ENCODE results near the gene GNPDA2.
A peak's percentile ranks its signal among the peaks of the same experiment; 100 is the strongest.

GNPDA2 gene

GRCh38 chr4:44684648-44685047 is 41.7 kb downstream of the GNPDA2 start:
- no peak for DNase-seq

- no peak for DNase-seq
Measured at GRCh38 chr4:44679060-44679459, 47.3 kb downstream of the GNPDA2 start.

GRCh38 chr4:44678094-44679041 is 48.0 kb downstream of the GNPDA2 start, which contains the start of gene GUF1:
TSS of gene GUF1 (plus strand) at chr4:44678420. CDS start at chr4:44678623, 203 bp downstream.
- DNase-seq: peak; percentile 95

GRCh38 chr4:44675366-44675765 is 51.0 kb downstream of the GNPDA2 start:
- DNase-seq: no peak

GRCh38 chr4:44674471-44674870 is 51.9 kb downstream of the GNPDA2 start:
- no peak for DNase-seq

- DNase-seq: no peak
Measured at GRCh38 chr4:44671636-44672035, 54.7 kb downstream of the GNPDA2 start.

- no peak for DNase-seq
Measured at GRCh38 chr4:44670506-44671199, 55.7 kb downstream of the GNPDA2 start.

- DNase-seq: no peak
Measured at GRCh38 chr4:44668526-44668925, 57.8 kb downstream of the GNPDA2 start.

GRCh38 chr4:44663539-44664263 is 62.7 kb downstream of the GNPDA2 start:
- DNase-seq: no peak

GRCh38 chr4:44662623-44663005 is 63.7 kb downstream of the GNPDA2 start:
- no peak for DNase-seq

GRCh38 chr4:44661940-44662622 is 64.3 kb downstream of the GNPDA2 start:
- no peak for DNase-seq

GRCh38 chr4:44660396-44660795 is 66.0 kb downstream of the GNPDA2 start:
- no peak for DNase-seq

GRCh38 chr4:44652002-44652401 is 74.4 kb downstream of the GNPDA2 start:
- DNase-seq: no peak
